Neural cell (in vitro differentiated cells): ENCODE results near the gene DGKI. TPM values are rescaled to one million over a fixed set of nuclear protein-coding genes. Genes with fewer than 3 reads are reported as not detected.

ENCODE experiments used
- H2AFZ ChIP-seq: fragments of 200-600, 300-800 bp; sonication (generic), shearing (Covaris generic); 2 replicates; pipeline ENCODE4 v1.6.0; 2014; ENCODE audit warnings: low read depth, mild to moderate bottlenecking, antibody characterized with exemption, low read length, moderate library complexity
- H3F3A ChIP-seq: fragments of 200-600 bp; shearing (Covaris generic); 2 replicates; pipeline ENCODE4 v1.6.1; 2016; ENCODE audit warnings: mild to moderate bottlenecking, moderate library complexity, mixed read lengths, antibody characterized with exemption, low read length; ENCODE audit not compliant: insufficient read depth, poor library complexity, severe bottlenecking
- H3K27ac ChIP-seq: fragments of 200-600, 300-800 bp; sonication (generic), shearing (Covaris generic); 2 replicates; pipeline ENCODE4 v1.5.1; 2014; ENCODE audit warnings: mild to moderate bottlenecking, low read length, moderate library complexity
- H3K27me3 ChIP-seq: fragments of 300-800, 200-600 bp; sonication (generic), shearing (Covaris generic); 2 replicates; pipeline ENCODE4 v1.6.0; 2014; ENCODE audit warnings: mild to moderate bottlenecking, low read depth, low read length, moderate library complexity; ENCODE audit not compliant: insufficient read depth
- H3K36me3 ChIP-seq: fragments of 300-800, 200-600 bp; sonication (generic), shearing (Covaris generic); 2 replicates; pipeline ENCODE4 v1.5.1; 2014; ENCODE audit warnings: mild to moderate bottlenecking, antibody characterized with exemption, low read length, moderate library complexity; ENCODE audit not compliant: insufficient read depth
- H3K4me2 ChIP-seq: fragments of 300-800, 200-600 bp; sonication (generic), shearing (Covaris generic); 2 replicates; pipeline ENCODE4 v1.6.0; 2014; ENCODE audit warnings: mild to moderate bottlenecking, low read length
- H3K4me3 ChIP-seq: fragments of 300-800, 200-600 bp; sonication (generic), shearing (Covaris generic); 2 replicates; pipeline ENCODE4 v1.5.1; 2014; ENCODE audit warnings: mild to moderate bottlenecking, low read length, moderate library complexity
- H3K79me2 ChIP-seq: fragments of 200-600 bp; shearing (Covaris generic); replicated peaks from 2 replicates; pipeline ENCODE4 v1.6.0; 2014; ENCODE audit warnings: mild to moderate bottlenecking, low read length, moderate library complexity; ENCODE audit not compliant: insufficient read depth
- H3K9ac ChIP-seq: fragments of 300-800, 200-600 bp; sonication (generic), shearing (Covaris generic); 2 replicates; pipeline ENCODE4 v1.6.1; 2016; ENCODE audit warnings: mild to moderate bottlenecking, low read length, mixed read lengths
- H3K9me2 ChIP-seq: fragments of 200-600 bp; shearing (Covaris generic); 2 replicates; pipeline ENCODE4 v1.6.1; 2016; ENCODE audit warnings: mild to moderate bottlenecking, low read length, mixed read lengths; ENCODE audit not compliant: insufficient read depth
- H3K9me3 ChIP-seq: fragments of 200-600, 300-800 bp; sonication (generic), shearing (Covaris generic); 2 replicates; pipeline ENCODE4 v1.6.1; 2016; ENCODE audit warnings: mild to moderate bottlenecking, mixed run types, low read length, moderate library complexity, mixed read lengths
- H4K20me1 ChIP-seq: fragments of 200-600 bp; shearing (Covaris generic); 2 replicates; pipeline ENCODE4 v1.6.1; 2016; ENCODE audit warnings: mild to moderate bottlenecking, mixed run types; ENCODE audit not compliant: insufficient read depth
- CTCF ChIP-seq: fragments of 450-650 bp; IDR thresholded peaks from 2 replicates; pipeline ENCODE4 v1.5.1; 2014; ENCODE audit warnings: antibody characterized with exemption, mild to moderate bottlenecking, moderate library complexity; ENCODE audit not compliant: poor library complexity, severe bottlenecking
- EP300 ChIP-seq: fragments of 450-650 bp; conservative IDR thresholded peaks from 2 replicates; pipeline ENCODE4 v1.6.1; 2014; ENCODE audit warnings: antibody characterized with exemption, mild to moderate bottlenecking, moderate library complexity; ENCODE audit not compliant: poor library complexity, severe bottlenecking
- EZH2 ChIP-seq: fragments of 200-600, 300-800 bp; shearing (Covaris generic), sonication (generic); IDR thresholded peaks from 2 replicates; pipeline ENCODE4 v1.6.1; 2014; ENCODE audit warnings: antibody characterized with exemption, low read length, borderline replicate concordance, mild to moderate bottlenecking; ENCODE audit not compliant: insufficient read depth, poor library complexity, severe bottlenecking
- MXI1 ChIP-seq: fragments of 450-650 bp; conservative IDR thresholded peaks from 2 replicates; pipeline ENCODE4 v1.6.1; 2014; ENCODE audit warnings: antibody characterized with exemption, mild to moderate bottlenecking; ENCODE audit not compliant: poor library complexity, severe bottlenecking
- POLR2AphosphoS5 ChIP-seq: IDR thresholded peaks from 2 replicates; pipeline ENCODE4 v1.6.1; 2012
- RAD21 ChIP-seq: fragments of 450-650 bp; conservative IDR thresholded peaks from 2 replicates; pipeline ENCODE4 v1.6.1; 2014; ENCODE audit warnings: antibody characterized with exemption, mild to moderate bottlenecking, moderate library complexity
- REST ChIP-seq: IDR thresholded peaks from 2 replicates; pipeline ENCODE4 v1.6.1; 2012; ENCODE audit warnings: borderline replicate concordance
- SMC3 ChIP-seq: fragments of 450-650 bp; conservative IDR thresholded peaks from 2 replicates; pipeline ENCODE4 v1.6.1; 2014; ENCODE audit warnings: antibody characterized with exemption, mild to moderate bottlenecking, moderate library complexity; ENCODE audit not compliant: poor library complexity
- TAF1 ChIP-seq: IDR thresholded peaks from 2 replicates; pipeline ENCODE4 v1.6.1; 2012; ENCODE audit warnings: low read depth
- polyA plus RNA-seq: library from polyadenylated mRNA; depleted of rRNA; stranded (reverse); fragments of >200 nt; gene quantifications from 2 replicates; pipeline ENCODE4 v1.2.3, GENCODE V29; 2014

DGKI gene
- polyA plus RNA-seq, 1 donor from 2014 or later = 15.8 TPM

- H3K9ac ChIP-seq = no peak overlapping the region
- no peak overlapping the region for H3K4me3 ChIP-seq
- no peaks in the 10 kb centered on the region for H3K27me3 ChIP-seq
- TF ChIP-seq EP300 (no peak), MXI1 (no peak), SMC3 (no peak)
- no peak overlapping the region for H3K27ac ChIP-seq
- no peak overlapping the region for H2AFZ ChIP-seq
- no peaks in the 10 kb centered on the region for H3F3A ChIP-seq
- no peak overlapping the region for H3K4me2 ChIP-seq
- H4K20me1 ChIP-seq = no peaks in the 10 kb centered on the region
- H3K79me2 ChIP-seq = no peaks in the 10 kb centered on the region
- H3K36me3 ChIP-seq = no peaks in the 10 kb centered on the region
- H3K9me2 ChIP-seq = no peaks in the 10 kb centered on the region
- no peaks in the 10 kb centered on the region for H3K9me3 ChIP-seq
Observed at GRCh38 chr7:137656850-137657232, 189.9 kb downstream of the DGKI start.

- Histone ChIP-seq H3K9me2 (no peaks in the 10 kb centered on the region), H3K4me2 (no peak overlapping the region), H3K9ac (no peak overlapping the region), H3K9me3 (no peaks in the 10 kb centered on the region), H4K20me1 (no peaks in the 10 kb centered on the region), H3F3A (no peaks in the 10 kb centered on the region), H2AFZ (no peak overlapping the region), H3K36me3 (no peaks in the 10 kb centered on the region), H3K79me2 (no peaks in the 10 kb centered on the region), H3K4me3 (no peak overlapping the region), H3K27me3 (no peaks in the 10 kb centered on the region), H3K27ac (no peak overlapping the region)
- TF ChIP-seq EZH2 (no peak), REST (no peak), POLR2AphosphoS5 (no peak), SMC3 (peak; percentile 95), CTCF (peak; percentile 86), EP300 (no peak), MXI1 (no peak), RAD21 (peak; percentile 90), TAF1 (no peak)
Observed at GRCh38 chr7:137656227-137656849, 190.4 kb downstream of the DGKI start.
